CD4-positive, alpha-beta T cell treated with Interferon alpha-2 for 1 hour (primary cell): ENCODE data around the gene MCF2L2.
A peak's percentile ranks its signal among the peaks of the same experiment; 100 is the strongest.

ENCODE experiments used
- DNase-seq, 2 donors: peaks; one replicate each; pipeline ENCODE4 v3.0.0-alpha.2; 2020 to 2022

The MCF2L2 gene

DNA sequence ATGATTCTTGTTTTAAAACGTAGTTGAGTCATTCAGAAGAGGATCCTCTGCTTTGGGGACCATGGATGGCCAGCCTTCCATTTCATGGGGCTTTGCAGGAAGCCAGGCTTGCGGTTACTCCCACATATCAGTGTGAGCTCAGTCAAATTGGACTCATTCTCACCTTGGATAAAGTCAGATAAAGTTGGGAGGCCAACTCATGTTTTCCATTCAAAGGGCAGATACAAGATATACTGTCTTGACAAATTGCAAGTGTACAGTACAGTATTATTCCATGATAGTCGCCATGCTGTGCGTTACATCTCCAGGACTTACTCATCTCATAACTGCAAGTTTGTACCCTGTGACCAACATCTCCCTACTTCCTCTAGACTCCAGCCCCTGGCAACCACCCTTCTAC is 200.8 kb downstream of the MCF2L2 start:
- no peak for DNase-seq

DNA sequence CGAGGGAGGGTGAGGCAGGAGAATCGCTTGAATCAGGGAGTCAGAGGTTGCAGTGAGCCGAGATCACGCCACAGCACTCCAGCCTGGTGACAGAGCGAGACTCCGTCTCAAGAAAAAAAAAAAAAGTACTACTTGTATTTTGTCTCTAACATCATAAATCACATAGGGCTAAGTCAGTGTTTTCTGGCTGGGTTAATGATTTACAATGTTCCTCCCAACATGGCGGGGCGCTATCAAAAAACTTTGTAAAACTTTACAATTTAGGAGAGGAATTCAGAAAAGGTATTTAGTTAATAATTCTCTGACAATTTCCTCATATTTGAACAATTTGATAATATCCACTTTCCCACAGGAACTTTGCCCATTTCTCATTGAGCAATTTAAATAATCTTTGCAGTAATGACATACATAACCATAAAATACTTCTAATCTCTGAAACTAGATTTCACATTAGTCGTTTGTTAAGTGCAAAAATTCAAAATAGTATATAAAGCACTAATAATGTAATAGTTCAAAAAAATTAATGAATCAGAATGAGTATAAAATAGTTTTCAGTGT is 202.0 kb downstream of the MCF2L2 start:
- no peak for DNase-seq

DNA sequence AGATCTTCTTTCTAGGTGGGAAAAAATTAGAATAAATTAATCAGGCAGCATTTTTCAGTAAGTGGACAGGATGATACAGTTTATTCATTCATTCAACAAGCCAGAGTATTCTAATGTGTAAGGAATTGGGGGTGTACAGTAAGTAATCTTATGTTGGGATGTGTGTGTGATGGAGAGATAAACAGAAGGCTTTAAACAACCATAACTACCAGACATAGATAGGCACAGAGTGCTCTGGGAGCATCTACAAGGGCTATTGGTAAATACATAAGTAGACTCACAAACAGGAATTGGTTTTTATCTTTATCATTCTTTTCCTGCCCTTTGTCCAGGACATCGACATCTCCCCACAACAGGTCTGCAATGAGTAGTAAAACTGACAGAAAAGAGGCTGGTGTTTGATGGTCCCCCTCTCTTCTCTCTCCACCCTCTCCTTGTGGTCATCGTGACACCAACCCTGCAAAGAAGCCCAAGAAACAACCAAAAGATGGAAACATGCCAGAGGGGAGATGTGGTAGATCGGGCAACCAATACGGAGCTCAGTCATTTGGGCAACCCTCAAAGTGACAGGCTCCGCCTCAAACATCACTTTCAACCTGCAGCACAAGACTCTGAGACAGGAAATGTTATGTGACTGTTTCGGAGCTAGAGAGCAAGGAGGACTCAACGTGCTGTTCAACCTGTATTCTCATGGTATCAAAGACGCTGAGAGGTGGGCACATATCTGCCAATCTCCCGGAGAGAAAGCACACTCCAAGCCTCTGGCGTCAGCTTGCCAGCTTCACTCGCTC is 204.0 kb downstream of the MCF2L2 start:
- DNase-seq, result peak; percentile 6 to 38

DNA sequence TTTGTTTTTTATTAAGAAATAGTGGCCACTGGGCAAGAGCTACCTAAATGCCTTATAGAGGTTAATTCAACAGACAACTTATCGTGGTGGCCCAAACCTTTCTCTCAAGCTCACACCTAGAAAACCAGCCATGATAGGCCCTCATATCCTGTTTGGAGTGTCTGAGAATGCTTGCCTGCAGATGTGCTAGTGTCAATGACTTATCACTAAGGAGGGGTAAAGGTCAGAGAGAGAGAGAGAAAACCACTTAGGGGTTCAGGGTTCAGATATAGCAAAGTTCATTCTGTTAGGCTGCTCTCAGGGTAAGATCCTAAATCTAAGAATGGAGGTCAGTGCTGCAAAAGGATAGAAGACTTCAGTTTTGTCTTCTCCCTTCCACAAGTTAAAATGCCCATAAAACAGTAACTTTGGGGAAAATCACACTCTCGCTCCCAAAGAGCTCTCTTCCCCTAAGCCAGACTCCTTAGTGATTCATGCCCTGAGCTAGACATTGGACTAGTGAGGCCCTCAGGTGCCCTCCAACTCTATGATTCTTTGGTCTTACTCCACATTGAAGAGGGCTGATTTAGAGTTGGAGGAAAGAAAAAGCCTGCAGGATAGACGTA is 205.7 kb downstream of the MCF2L2 start:
- no peak for DNase-seq

DNA sequence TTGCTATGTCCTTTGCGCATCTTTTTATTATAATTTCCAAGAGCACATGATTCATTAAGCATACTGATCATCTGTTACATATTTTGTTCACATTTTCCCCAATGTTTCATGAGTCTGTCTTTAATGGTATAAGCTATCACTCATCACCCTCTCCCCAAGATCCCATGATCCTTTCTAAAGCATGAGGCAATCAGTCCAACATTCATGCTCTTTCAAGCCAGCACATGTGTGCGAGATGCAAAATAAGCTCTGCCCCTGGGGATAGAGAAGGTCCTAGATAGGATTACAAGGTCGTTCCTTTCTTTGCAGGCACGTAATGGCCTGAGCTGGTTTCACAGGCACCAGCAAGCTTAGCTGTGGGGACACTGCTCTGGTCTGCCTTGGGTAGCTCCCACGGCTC is 207.6 kb downstream of the MCF2L2 start:
- no peak for DNase-seq

DNA sequence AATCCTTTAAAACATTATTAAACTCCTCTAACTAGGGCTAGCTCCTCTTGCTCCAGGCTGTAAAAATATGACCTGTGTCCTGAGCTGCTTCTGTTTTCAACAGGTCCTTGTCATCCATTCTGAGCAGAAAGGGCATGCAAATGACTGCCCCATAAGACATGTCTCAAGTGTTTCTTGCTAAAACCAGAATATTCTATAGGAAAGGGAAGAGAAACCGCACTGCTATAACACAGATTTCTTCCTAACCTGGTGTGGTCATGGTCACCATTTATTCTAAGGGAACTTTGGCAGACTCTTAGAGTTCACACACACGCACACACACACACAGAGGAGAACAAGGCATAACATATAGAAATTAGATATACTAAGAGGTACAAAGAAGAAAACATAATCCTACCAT is 209.6 kb downstream of the MCF2L2 start:
- DNase-seq, result peak; percentile 4 to 14

DNA sequence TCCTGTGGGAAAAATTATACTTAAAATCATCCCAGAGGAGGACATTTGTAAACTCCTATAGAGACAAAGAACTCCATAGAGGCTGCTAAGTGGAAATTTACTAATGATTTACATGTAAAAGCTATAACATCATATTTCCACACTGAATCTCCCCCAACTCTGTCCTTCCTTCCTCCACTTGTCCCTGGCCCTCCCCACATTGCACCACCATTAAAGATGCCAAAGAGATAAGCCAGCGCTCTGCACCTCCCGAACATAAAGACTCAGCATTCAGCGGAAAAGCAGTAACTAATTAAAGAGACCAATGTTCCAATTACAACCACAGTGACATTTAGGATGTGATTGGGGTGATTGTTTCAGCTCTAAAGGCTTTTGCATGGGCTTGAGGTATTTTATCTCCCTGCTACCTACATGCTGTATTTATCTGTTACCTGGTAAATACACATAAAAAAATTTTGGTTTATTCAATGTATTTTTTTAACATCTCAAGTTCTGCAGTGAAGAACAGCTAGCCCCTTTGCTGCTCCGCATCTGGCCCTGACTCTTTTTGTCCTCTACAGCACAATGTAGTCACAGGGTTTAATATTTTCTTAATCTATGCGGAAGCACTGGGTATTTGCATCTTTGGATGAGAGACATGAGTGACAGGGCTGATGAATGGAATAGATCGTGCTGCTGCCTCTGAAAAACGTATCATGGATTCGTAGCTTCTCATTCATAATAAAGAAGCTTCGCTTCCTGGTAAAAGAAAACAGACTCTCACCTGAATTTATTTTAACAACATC is 210.7 kb downstream of the MCF2L2 start:
- no peak for DNase-seq

DNA sequence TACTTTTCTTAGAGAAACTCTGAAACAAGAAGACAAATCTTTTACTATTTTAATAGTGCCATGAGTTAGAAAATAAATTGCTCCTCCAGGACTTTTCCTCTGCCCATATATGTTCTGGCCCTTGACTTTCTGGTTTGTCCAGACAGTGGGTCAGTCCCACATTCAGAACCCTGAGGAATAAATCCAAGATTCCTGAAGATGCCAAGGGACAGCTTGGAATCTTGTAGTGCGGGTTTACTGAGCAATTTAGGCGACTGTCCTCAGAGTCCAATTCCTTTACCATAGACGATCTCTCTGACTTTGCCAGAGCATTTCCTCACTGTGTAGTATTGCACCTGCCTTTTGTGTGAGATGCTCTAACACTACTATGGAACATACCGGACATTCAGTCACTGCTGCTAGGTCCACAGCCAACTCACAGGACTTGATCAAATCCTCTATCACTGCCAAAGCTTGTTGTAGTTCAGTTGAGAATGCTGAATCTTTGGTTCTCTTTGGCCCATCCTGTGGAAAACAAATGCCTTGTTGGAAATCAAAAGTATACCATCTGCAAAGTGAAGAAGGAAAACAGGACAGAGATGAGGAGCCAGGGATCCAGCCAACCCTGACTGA is 212.7 kb downstream of the MCF2L2 start:
- no peak for DNase-seq

DNA sequence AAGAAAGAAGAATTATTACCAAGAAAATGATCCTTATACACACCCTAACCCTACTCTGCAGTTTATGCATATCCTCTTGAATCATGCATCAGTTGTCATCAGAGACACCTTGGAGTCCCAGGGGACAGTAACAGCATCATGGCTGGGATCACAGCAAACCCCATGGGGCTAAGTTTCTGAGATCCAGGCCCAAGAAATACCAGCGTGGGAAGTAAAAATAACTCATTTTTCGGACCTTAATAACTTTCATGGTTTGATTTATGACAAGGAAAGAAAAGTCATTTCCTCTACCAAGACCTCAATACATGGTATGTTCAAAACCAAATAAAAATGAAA is 214.2 kb downstream of the MCF2L2 start:
- no peak for DNase-seq

DNA sequence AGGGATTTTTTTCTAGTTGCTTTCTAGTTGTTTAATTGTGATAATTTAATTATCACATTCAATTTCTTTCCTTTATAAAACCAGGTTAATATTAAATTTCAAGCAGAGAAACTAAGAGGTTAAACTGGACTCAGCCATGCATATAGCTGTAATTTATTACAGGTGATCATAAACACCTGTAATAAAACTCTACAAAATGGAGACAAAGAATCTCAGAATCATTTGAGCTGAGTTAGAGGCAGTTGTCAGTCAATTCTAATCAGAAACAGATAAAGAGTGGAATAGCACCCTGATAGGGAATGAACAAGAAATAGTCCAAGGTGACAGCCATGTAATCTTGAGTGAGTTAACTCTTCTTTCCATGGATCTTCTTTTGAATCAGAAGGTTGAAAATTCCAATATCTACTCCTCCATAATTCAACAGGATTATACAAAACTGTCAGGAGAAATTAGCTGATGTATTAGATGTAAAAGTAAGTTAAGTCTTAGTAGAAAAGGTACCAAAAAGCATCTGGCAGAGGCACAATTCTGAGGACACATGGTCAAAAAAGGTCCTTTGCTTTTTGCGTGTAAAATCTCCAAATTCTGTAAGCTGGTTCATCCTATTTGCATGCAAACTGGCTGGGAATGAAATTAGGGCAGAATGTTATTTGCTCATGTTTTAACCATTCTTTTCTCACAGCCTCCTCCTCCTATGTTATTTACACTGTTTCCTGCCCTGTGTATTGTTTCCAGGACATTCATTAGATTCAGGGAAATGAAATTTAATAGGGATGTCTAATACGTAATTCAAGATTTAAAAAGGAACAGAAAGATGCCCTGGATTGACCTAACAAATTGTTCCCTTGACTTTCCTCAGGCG is 214.8 kb downstream of the MCF2L2 start:
- no peak for DNase-seq

DNA sequence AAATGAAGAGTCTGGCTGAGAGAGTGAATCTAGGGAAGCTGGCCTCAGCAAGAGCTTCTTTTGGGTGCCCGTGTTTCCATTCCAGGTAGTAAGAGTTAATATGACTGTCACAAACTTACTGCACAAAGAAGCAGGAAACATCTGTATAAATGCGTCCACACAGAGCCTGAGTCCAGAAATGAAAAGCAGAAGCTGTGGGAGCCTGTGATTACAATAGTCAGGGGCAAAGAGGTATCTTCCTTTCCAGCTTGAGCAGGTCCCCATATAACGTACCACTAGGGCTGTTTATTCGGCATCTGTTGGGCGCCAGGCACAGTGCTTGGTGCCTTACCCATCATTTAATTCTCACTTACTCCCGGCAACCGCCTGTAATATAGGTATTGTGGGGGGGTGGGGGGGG is 215.9 kb downstream of the MCF2L2 start:
- DNase-seq, result peak; percentile 9 to 41

DNA sequence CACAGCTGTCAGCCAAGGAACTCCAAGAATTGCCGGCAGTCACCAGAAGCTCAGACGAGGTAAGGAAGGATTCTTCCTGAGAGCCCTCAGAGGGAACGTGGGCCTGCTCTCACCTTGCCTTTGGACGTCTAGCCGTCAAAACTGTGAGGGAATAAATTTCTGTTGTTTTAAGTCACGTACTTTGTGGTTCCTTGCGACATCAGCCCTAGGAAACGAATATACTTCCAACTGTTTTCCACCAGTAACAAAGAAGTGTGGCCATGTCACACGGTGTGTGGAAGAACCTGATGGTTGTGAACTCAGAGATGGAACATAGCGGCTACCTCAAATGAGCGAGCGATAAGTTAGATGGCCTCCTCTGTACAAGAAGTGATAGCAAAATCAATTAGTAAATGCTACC is 216.3 kb downstream of the MCF2L2 start:
- no peak for DNase-seq

DNA sequence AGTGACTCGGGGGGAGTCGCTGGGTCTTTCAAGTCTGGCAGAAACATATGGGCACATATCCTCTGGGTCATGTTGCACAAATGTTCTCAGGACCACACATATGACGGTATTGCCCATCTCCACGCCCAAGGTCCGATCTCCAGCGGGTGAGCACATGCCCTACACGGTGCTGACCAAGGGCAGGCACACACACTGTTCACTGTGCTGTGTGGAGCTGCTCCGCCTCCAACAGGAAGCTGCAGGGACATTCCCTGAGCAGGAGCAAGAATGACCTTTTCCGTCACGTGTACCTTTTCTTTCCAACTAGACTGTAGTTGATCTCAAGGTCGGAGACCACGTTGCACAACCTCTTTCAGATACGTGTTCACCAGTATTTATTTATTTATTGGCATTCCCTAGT is 217.1 kb downstream of the MCF2L2 start:
- peak in 1 of 2 donors; percentile 33 for DNase-seq

DNA sequence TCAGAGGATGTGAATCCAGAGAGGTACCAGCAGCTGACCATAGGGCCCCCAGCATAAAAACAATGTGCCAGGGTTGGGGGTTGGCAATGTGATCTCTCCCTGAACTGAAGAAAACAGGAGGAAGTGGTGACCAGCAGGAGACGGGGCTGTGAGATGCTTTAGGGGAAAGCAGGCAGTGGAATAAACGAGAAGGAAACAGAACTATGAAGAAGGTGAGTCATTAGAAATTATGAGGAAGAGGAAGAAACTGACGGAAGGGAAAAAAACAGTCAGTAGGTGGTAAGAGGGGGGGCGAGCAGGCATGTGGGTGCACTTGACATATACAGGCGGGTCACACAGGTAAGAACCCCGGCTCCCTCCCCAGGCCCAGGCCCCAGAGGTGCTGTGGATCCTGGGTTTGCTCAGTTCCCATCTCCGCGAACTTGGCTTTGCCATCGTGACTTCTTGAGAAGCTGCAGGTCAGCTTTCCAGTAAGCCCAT is 217.5 kb downstream of the MCF2L2 start:
- peak; percentile 11 to 48 for DNase-seq

DNA sequence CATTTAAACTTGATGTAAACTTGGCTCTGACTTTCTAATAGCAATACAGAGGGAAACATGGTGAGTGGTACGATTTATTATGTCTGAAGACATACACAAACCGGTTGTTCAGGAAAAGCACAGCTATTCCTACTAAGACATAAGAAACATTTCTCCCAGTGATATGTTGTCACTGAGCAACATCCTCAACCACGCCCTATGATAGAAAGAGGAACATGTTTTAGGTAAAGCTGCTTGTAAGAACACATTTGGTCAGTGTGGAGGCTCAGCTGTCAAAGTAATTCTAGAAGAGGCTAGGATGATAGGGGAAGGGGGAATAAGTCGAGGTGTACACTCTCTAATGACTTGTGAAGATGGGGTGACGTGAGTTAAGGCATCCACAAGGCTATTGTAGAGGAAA is 218.1 kb downstream of the MCF2L2 start:
- DNase-seq, result peak in 1 of 2 donors; percentile 6

DNA sequence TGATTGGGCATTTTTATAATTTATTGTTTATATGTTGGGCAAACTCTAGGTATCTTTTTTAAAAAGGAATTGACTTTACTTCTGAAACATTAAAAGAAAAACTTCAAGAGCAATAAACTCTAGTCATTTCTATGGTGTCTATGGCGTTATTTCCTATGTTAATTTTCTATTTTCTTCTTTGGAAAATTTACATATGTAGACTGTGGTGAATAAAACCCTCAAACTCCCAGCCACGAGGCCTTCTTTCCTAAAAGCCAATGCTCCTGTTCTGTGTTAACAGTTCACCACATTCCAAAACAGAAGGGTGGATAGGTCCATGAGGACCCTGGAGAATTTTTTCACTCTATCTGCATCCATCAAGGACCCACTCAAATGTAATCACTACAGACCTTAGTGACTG is 219.6 kb downstream of the MCF2L2 start:
- DNase-seq, result no peak

DNA sequence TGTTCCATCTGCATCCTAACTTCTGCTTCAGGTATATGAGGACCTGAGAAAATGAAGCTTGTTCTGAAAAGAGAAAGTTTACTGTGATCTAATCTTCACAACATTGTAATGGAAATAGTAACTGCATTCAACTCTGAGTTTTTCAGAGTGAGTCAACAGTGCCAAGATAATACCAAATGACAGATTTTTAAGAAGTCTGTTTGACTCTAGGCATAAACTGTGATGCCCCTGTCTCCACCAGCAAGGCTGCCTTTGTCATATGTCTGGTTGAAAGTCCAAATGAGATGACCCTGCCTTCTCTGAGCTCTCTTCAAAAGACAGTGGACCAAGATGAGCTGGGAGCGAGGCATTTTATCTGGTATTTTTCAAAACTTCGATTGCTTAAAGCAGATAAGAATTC is 220.2 kb downstream of the MCF2L2 start:
- no peak for DNase-seq

DNA sequence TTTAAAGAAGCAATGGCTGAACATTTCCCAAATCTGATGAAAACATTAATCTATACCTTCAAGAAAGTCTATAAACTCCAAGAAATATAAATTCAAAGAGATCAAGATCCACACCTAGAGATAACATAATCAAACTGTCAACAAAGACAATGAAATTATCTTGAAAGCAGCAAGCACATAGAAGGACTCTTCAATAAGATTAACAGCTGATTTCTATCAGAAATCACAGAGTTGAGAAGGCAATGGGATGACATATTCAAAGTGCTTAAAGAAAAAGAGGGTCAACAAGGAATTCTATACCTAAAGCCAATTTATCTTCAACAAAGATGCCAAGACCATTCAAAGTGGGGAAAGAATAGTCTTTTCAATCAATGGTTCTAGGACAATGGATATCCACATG is 224.7 kb downstream of the MCF2L2 start:
- no peak for DNase-seq

DNA sequence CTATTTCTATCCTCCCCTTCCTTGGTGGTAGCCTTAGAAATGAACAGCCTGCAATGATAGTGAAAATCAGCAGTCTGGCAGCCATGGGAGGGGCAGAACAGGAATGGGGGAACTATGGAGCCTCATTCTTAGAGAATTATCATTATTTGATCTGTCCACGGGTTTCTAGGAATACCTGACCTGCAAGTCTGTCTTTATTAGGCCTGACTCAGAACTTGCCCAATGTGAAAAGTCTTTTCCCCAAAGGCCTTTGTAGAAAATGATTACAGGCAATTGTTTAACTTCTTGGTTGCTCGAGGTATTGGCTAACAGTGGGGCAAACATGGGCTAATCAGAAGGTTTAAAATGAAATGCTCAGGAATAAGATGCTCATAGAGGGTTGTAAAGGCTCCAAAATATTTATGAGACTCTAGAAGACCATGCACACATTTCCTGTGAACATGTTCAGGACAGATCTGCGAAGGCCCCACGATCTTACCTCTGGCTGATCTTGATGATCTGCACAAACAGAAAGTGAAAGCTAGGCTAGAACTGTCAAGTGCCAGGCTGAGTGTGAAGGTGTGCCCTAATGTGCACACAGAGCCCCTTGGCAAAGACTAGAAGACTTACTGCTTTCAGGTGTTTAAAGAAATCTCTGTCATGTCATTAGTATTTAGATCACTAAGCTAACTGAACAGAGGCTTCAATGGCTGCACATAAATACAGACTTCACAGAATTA is 226.3 kb downstream of the MCF2L2 start:
- peak in 1 of 2 donors; percentile 53 for DNase-seq

DNA sequence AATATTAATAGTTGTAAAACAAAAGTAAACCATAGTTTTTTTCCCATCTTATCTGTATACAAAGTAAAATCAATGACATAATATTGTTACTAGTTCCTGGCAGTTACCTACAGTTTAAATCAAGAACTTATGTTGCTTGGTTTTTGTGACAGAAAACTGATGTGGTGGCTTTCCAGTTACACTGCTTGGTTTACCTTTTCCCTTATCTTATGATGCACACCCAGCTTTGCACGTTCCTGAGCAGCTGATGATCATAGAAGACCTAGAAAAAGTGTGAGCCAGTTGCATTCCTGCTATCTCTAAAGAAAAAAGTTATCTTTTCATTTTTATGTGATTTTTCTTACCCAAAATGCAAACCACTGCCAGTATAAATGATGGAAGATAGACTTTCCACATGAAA is 229.5 kb downstream of the MCF2L2 start:
- no peak for DNase-seq

DNA sequence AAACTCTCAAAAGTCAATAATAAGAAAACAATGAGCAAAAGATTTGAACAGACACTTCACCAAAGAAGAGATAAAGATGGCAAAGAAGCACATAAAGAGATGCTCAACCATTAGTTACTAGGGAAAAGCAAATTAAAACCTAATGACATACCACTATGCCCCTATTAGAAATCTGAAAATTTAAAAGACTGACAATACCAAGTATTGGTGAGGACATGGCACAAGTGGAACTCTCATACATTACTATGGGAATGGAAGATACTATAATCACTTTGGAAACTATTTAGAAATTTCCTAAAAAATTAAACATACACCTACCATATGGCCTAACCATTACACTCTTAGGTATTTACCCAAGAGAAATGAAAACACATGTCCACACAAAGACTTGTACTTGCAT is 230.7 kb downstream of the MCF2L2 start:
- no peak for DNase-seq
